Left forelimb (tissue), 1 donor: Measurements from ENCODE around the gene EHBP1L1.

ENCODE experiments used
- DNase-seq: peaks from one replicate; pipeline ENCODE4 v3.0.0-alpha.2; 2018; ENCODE audit warnings: low spot score

Gene EHBP1L1

GRCh38 chr11:65577756-65578109 is 1.9 kb downstream of the EHBP1L1 start:
- DNase-seq, result no peak

- no peak for DNase-seq
Observed at GRCh38 chr11:65578134-65578533, 2.3 kb downstream of the EHBP1L1 start.

- no peak for DNase-seq
Observed at GRCh38 chr11:65578667-65579066, 2.8 kb downstream of the EHBP1L1 start.

GRCh38 chr11:65579291-65579690 is 3.4 kb downstream of the EHBP1L1 start:
- DNase-seq, result no peak

- DNase-seq, result no peak
Observed at GRCh38 chr11:65580031-65580692, 4.3 kb downstream of the EHBP1L1 start.

GRCh38 chr11:65580756-65581155 is 4.9 kb downstream of the EHBP1L1 start:
- DNase-seq, result no peak

- no peak for DNase-seq
Observed at GRCh38 chr11:65581928-65582327, 6.1 kb downstream of the EHBP1L1 start.

- DNase-seq, result no peak
Observed at GRCh38 chr11:65583589-65583988, 7.7 kb downstream of the EHBP1L1 start.

GRCh38 chr11:65584106-65584505 is 8.3 kb downstream of the EHBP1L1 start:
- no peak for DNase-seq

- DNase-seq, result no peak
Observed at GRCh38 chr11:65584723-65585171, 8.9 kb downstream of the EHBP1L1 start.

GRCh38 chr11:65585396-65586246 is 9.8 kb downstream of the EHBP1L1 start:
- no peak for DNase-seq

GRCh38 chr11:65586247-65586630 is 10.4 kb downstream of the EHBP1L1 start:
- no peak for DNase-seq

- DNase-seq, result no peak
Observed at GRCh38 chr11:65586676-65587075, 10.8 kb downstream of the EHBP1L1 start.

- DNase-seq, result no peak
Observed at GRCh38 chr11:65588199-65589054, 12.6 kb downstream of the EHBP1L1 start.

- DNase-seq, result no peak
Observed at GRCh38 chr11:65589444-65590239, 13.8 kb downstream of the EHBP1L1 start.

GRCh38 chr11:65590240-65590738 is 14.4 kb downstream of the EHBP1L1 start:
- peak; percentile 87 for DNase-seq

- no peak for DNase-seq
Observed at GRCh38 chr11:65591939-65592857, 16.3 kb downstream of the EHBP1L1 start.

- no peak for DNase-seq
Observed at GRCh38 chr11:65592858-65593517, 17.1 kb downstream of the EHBP1L1 start.

GRCh38 chr11:65593518-65594414 is 17.9 kb downstream of the EHBP1L1 start:
- no peak for DNase-seq
